Fibroblast of skin of left biceps (primary cell): ENCODE data around the gene SLC44A3.
"Not testable (repeated sequence)": the region's sequence is repeated elsewhere in the genome, so short reads cannot be mapped to it uniquely, and the experiment has no call there.

Experiments used
- DNase-seq, 2 experiments: peaks; one replicate each; pipeline ENCODE4 v3.0.0-alpha.2; 2013; ENCODE audit warnings: low read depth in 2 of 2

The SLC44A3 gene

DNA sequence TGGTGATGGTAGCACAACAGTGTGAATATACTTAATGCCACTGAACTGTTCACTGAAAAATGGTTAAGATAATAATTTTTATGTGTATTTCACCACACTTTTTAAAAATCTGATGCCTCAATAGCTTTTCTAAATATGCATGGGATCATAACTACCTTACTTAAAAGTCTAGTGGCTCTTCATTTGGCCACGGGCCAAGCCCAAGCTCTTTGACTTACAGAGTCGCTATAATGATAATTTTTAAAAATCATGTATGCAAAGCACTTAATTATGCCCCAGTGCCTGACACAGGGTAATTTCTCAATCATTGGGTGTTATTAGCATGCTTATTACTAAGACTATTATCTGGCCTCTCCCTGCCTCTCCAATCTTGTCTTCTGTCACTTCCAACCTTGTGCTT, 114.4 kb downstream of the SLC44A3 start:
- DNase-seq = no peak

DNA sequence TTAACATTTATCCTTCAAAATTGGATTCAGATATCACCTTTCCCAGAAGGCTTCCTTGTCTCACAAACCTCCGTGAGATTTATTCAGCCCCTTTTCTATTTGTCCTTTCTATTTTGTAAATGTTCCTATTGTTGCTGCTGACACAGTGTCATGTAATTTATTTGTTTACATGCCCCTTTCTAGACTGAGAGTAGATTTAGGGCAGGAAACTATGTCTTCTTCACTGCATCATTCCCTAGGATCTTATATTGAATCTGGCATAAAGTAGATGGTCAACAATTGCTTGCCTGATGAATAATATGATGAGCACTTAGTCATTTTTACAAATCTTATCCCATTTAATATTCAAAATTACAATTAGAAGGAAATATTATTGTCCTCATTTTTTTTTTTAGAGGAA, 114.9 kb downstream of the SLC44A3 start:
- DNase-seq = no peak

DNA sequence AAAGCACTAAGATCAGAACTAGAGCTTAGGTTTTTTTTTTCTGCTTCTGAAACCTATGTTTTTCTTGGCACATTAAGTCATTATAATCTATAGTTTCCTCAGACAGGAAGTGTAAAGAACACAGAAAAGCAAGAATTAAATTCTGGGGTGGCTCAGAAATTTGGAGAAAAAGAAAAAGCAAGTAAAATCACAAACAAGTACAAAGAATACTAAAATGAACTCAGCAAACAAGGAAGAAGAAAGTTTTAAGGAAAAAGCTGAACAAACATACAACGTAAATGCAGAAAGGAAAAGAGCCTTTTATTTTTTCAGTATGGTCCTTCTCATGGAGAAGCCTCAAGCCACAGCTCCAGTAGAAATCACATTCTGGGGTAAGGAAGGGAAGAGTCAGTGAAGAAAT, 115.3 kb downstream of the SLC44A3 start:
- DNase-seq = no peak

DNA sequence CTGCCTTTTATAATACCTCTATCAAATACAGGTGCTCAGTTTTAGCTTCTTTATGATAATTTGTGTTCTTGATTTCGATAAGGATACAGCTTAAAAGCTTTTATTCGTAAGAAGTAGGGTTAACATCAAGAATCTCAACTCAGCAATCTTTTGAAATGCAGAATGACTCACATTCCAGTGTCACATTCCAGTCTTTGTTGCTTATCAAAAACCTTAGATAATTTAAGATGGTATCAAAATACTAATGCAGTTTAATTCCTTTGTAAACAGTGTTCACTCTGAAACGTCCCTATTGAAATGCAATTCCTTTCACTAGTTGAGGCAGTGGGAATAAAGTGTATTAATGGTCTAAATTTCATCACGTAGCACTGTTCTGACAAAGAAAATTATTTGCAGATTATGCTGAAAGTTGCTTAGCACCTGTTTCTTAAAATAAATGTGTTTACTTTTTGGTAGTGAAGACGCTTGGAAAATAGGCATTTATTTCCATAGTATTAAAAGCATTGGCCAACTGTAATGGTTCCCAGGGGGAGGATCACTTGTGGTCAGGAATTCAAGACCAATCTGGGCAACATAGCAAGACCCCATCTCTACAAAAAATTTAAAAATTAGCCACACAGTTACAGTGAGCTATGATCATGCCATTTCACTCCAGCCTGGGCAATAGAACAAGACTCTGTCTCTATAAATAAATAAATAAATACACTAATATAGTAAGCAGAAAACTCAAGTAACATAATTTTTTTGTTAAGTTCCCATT, 116.9 kb downstream of the SLC44A3 start:
- DNase-seq = no peak

DNA sequence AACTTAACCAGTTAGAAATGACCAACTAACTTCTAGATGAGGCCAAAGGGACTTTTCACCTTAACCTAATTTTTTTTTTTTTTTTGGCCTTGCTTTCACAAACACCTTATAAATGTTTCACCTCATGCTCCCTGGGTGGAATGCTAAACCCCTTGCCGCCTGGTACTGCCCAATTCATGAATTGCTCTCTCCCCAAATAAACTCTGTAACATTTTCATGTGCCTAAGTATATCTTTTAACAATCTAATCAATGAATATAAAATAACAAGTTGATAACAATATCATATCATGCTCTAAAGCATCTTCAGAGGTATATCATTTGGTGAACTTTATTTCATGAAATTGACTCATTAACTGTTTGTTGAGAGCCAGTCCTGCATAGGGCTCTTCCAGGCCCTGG, 117.7 kb downstream of the SLC44A3 start:
- no peak for DNase-seq

DNA sequence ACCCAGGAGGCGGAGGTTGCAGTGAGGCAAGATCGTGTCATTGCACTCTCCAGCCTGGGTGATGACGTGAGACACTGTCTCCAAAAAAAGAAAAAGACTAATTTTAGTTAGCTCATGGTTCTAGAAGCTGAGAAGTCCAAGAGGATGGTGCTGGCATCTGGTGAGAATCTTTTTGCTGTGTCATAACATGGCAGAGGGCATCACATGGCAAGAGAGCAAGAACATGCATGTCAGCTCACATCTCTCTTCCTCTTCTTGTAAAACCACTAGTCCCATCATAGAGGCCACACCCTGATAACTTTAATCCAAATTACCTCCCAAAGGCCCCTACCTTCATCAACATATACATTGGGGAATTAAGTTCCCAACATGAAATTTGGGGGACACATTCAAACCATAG, 120.6 kb downstream of the SLC44A3 start:
- DNase-seq = no peak

DNA sequence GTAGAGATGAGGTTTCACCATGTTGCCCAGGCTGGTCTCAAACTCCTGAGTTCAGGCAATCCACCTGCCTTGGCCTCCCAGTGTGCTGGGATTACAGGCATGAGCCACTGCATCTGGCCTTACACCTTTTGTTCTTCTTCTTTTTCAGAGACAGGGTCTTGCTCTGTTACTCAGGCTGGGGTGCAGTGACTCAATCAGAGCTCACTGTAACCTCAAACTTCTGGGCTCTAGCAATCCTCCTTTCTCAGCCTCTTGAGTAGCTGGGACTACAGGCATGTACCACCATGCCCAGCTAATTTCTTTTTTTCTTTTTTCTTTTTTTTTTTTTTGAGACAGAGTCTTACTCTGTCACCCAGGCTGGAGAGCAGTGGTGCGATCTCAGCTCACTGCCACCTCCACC, 121.3 kb downstream of the SLC44A3 start:
- not testable (repeated sequence) for DNase-seq

DNA sequence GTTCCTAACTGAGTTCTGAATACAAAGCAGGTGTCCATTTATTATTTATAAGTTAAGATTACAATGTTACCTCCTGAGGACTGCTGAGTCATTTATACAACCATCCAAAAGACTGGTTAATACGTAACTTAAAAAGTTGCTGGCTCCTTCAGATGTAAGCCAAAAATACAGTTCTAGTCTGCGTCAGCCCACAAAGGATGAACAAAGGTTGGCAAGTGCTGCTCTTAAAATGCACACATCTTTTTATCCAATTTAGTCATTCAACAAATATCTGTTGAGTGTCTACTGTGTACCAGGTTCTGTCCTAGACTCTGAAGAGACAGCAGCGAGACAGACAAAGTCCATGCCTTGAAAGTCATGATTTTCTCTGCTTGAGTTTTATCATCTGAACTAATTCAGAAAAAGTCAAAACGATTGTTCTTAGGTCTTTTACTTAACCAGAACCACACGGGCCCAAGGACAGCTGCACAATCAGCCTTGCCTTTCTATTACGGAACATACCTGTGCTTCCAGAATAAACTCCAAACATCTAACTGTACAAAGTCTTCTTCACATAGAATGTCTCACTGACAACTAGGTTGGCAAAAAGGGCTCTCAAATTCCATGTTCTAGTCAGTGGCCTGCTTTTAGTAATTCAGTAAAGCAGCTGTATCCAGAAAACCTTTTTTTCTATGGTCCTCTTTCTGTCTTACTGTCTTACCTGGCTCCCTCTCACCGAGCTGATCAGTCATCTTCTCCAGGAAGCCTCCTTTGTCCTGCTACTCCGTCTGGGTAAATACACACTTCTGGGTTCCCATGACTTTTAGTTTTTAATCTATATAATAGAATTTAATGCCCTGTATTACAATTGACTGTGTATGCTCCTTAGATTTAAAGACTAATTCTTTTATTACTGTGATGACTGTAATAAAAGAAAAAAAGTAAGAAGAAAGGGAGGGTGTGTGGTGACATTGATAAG, 122.3 kb downstream of the SLC44A3 start:
- no peak for DNase-seq
